ENCODE measurements around the gene RGMA.

RGMA gene

GRCh38 chr15:93024716-93025624 is 64.0 kb downstream of the RGMA start:
- TF ChIP-seq LEF1 (IDR thresholded peaks at IDR 0.05; ENCODE audit: borderline replicate concordance) (no peak), FOXK2 (IDR thresholded peaks at IDR 0.05) (no peak), FOXM1 (IDR thresholded peaks at IDR 0.05; ENCODE audit: borderline replicate concordance) (no peak), L3MBTL2 (conservative IDR thresholded peaks at IDR 0.05) (no peak), ARNT (IDR thresholded peaks at IDR 0.05) (no peak), PKNOX1 (IDR thresholded peaks at IDR 0.05) (no peak), TARDBP (IDR thresholded peaks at IDR 0.05) (no peak), ELF4 (IDR thresholded peaks at IDR 0.05) (no peak), BHLHE40 (IDR thresholded peaks at IDR 0.05; ENCODE audit: borderline replicate concordance) (no peak)
- DNase-seq (ENCODE audit: extremely low spot score): no peak
- CTCF ChIA-PET: interaction anchor here (1.2 kb wide), 1 partner anchor 1095 kb away, joined by 5 read pairs; no protein-coding TSS in a partner anchor
- POLR2A ChIA-PET: no interaction called here

- POLR2A ChIA-PET: no interaction called here
- TF ChIP-seq ARNT (IDR thresholded peaks at IDR 0.05): no peak
- no peak for TF ChIP-seq PKNOX1 (IDR thresholded peaks at IDR 0.05)
- CTCF ChIA-PET: no interaction called here
Measured at GRCh38 chr15:93024293-93024692, 64.7 kb downstream of the RGMA start.

GRCh38 chr15:93020976-93021772 is 67.8 kb downstream of the RGMA start:
- no peak for DNase-seq (ENCODE audit: extremely low spot score)
- ChIA-PET CTCF (interaction anchor here (0.6 to 1.1 kb wide), 3 partner anchors 9 to 1099 kb away, joined by 3 to 4 read pairs (median 3); no protein-coding TSS in a partner anchor), POLR2A (no interaction called here)
- TF ChIP-seq FOXA1 (IDR thresholded peaks at IDR 0.05) (no peak), PKNOX1 (IDR thresholded peaks at IDR 0.05) (no peak), FOXK2 (IDR thresholded peaks at IDR 0.05) (no peak), BHLHE40 (IDR thresholded peaks at IDR 0.05; ENCODE audit: borderline replicate concordance) (no peak)

More at GRCh38 chr15:93024293-93024692, 64.7 kb downstream of the RGMA start:
- no peak for DNase-seq (ENCODE audit: extremely low spot score)

GRCh38 chr15:93019971-93020370 is 69.0 kb downstream of the RGMA start:
- no peak for DNase-seq (ENCODE audit: extremely low spot score)
- CTCF ChIA-PET: interaction anchor here (0.8 to 0.9 kb wide), 3 partner anchors 10 to 1201 kb away, joined by 3 to 8 read pairs (median 3); no protein-coding TSS in a partner anchor
- POLR2A ChIA-PET: no interaction called here
- TF ChIP-seq ELF4 (IDR thresholded peaks at IDR 0.05) (no peak), FOXK2 (IDR thresholded peaks at IDR 0.05) (no peak), L3MBTL2 (conservative IDR thresholded peaks at IDR 0.05) (no peak), BHLHE40 (IDR thresholded peaks at IDR 0.05; ENCODE audit: borderline replicate concordance) (no peak), ZNF384 (IDR thresholded peaks at IDR 0.05) (no peak), CTBP1 (IDR thresholded peaks at IDR 0.05; ENCODE audit: borderline replicate concordance) (no peak), FOXM1 (IDR thresholded peaks at IDR 0.05; ENCODE audit: borderline replicate concordance) (no peak), TARDBP (IDR thresholded peaks at IDR 0.05) (no peak), SUZ12 (IDR thresholded peaks at IDR 0.05) (no peak), PKNOX1 (IDR thresholded peaks at IDR 0.05) (no peak), ARNT (IDR thresholded peaks at IDR 0.05) (no peak), LEF1 (IDR thresholded peaks at IDR 0.05; ENCODE audit: borderline replicate concordance) (no peak), NFRKB (IDR thresholded peaks at IDR 0.05) (no peak), HDGF (IDR thresholded peaks at IDR 0.05; ENCODE audit: borderline replicate concordance) (no peak), FOXA1 (IDR thresholded peaks at IDR 0.05) (no peak), SP1 (IDR thresholded peaks at IDR 0.05) (no peak)

- TF ChIP-seq CTBP1 (IDR thresholded peaks at IDR 0.05; ENCODE audit: borderline replicate concordance) (no peak), FOXK2 (IDR thresholded peaks at IDR 0.05) (no peak), ELF4 (IDR thresholded peaks at IDR 0.05) (no peak), HDGF (IDR thresholded peaks at IDR 0.05; ENCODE audit: borderline replicate concordance) (no peak), FOXA1 (IDR thresholded peaks at IDR 0.05) (no peak), PKNOX1 (IDR thresholded peaks at IDR 0.05) (no peak), SP1 (IDR thresholded peaks at IDR 0.05) (no peak), TARDBP (IDR thresholded peaks at IDR 0.05) (no peak), SUZ12 (IDR thresholded peaks at IDR 0.05) (no peak)
- CTCF ChIA-PET: interaction anchor here (0.7 to 2.3 kb wide), 2 partner anchors 11 to 13 kb away, joined by 3 to 17 read pairs; no protein-coding TSS in a partner anchor
- POLR2A ChIA-PET: no interaction called here
- no peak for DNase-seq (ENCODE audit: extremely low spot score)
Measured at GRCh38 chr15:93019090-93019489, 69.9 kb downstream of the RGMA start.

Measured in HEK293T (cell line).